ELF-1 (cell line): Measurements from ENCODE around the gene KITLG.
"Not testable (repeated sequence)": the region's sequence is repeated elsewhere in the genome, so short reads cannot be mapped to it uniquely, and the experiment has no call there.

Source experiments
- DNase-seq: peaks from one replicate; pipeline ENCODE4 v3.0.0-alpha.2; 2016; ENCODE audit warnings: low read depth, low spot score

KITLG gene

DNA sequence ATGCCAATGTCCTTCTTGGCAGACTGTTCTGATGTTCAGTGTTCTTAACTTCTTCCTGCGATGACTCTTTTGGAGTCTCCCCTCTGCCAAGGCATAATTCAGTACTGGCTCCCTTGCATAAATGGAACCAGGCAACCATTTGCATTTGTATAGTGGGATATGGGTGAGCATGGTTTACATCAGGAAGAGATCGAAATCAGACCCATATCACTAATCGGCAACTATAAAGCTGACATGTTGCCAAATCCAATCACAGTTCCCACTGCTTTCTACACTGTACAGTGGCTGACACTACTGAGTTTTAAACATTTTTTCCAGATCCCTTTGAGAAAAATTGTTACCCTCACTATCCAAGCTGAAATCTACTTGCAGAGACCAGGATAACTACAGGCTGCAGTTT lies 83.8 kb downstream of the KITLG start:
- no peak for DNase-seq

DNA sequence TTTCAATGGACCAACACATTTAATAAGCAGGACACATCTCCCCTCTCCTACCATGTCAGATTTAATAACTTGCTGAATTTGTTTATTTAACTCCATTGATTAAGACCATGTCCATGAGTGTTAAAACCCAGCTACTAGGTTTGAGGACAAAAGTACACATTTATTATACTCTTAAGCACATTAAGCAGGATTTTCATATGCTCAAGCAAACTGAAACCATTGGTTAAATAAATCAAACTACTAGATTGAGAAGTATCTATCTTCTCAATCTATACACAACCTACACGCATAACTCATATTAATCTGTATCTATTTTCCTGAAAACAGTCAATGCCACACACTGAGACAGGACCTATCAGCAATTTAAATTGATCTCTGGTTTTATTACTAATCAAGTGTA lies 85.2 kb downstream of the KITLG start:
- no peak for DNase-seq

DNA sequence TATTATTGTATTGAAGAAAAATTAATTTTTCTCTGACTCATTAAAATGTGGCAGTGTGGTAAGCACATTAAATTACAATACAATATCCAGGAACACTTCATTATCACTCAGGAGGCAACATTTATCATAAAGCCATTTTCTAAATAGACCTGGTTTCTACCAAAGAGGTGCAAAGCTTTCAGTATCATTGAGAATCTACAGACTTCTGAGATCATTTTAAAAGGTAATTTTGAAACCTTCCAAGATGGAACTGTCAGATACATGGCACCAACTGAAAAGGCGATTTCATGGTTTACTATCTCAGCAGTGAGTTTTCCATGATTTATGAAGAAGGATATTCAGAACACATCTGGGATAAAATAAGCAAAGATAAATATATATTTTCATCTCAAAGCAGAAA lies 85.8 kb downstream of the KITLG start:
- no peak for DNase-seq

DNA sequence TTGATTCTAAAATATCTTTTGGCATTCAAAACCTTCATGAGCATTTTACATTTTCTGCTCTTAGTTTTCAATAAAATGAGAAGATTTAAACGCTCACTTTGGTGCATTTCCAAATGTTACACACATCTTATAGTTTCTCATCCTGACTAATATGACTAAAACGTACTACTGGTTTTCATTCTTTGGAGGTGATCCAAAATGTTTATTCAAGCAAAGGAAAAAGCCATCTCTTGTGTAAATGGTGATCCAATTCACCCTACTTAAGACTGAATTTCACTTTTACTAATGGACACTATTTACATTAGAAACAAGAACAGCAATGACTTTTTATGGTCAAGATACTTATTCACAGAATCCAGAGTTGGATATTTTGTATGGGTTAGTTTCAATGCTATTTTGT lies 86.6 kb downstream of the KITLG start:
- DNase-seq: no peak

DNA sequence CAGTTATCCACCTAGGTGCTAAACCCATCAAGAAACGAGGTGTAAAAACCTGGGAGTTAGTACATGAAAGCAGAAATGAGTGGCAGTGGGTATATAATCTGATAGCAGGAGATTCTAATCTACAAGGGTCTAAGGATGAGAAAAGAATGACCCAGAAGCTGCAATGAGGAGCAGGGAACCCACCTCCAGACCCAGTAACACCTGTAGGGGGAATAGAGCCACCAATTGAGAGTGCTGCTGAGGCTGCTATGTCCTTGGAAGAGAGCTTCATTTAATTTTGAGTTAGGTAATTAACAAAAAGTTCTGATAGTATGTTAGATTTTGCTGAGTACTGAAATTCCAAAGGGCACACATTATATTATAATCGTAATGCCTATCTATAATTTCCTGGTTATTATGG lies 89.8 kb downstream of the KITLG start:
- DNase-seq: no peak

DNA sequence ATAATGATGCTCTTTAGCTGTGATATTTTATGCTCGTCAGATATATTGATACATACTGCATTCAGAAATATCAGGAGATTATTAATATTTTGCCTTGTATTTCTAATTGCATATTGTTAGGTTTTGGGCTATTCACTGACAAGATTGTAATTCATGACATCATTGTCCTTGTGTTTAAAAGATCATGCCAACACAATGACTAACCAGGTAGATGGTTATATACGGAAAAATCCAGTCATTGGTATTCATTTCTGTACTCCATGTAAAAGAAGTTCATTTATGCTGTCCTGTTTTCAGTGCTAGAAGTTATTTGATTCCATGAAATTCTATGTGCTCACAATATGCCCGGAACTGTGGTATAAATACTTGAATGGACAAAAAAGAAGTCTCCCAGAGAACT lies 107.5 kb downstream of the KITLG start:
- DNase-seq: no peak

DNA sequence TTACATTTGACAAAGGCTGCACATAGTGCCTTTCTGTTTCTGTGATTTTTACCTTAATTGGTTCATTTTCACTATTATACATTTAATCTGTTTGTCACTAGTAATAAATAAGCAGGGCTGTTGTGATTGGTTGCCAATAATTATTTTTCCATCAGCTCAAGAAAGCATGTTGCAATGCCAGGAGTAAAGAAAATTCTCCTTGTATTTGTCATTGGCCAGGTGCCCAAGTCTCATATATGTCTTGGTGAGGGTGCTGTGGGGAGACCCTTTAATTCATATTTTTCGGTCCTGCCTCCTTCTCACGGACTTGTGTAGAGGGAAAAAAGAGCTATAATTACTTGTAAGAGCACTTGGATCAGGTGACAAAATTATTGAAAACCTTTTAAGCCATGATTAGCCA lies 108.0 kb downstream of the KITLG start:
- no peak for DNase-seq

DNA sequence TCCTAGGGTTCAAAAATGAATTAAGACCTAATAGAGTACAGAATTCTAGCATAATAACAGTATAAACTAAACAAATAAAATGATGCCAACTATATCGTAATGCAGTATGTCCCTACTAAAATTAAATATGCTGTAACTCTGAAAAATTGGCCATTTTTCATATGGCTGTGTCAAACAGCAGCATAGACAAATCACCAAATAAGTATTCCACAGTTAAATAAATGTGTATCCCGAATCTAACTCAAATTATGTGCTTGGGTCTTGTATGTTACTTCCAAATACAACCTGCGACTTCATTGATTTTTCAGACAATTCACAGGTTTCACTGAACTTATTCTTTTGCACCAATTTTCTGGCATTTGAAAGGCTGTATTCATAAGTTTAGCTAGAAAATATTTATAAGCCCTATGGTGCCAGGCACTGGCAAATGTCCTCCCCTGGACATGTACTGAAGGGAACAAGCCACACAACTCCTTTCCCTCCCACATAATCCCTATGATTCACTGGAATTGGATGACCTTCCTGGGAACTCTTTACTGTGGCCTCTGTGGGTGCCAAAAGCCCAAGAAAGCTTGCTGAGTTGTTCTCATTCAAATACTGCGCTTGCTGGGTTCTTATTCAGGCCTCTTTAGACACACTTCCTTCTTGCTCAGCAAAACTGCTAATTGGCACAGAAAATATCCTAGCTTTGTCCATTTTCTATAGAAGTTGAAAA lies 108.8 kb downstream of the KITLG start:
- no peak for DNase-seq

DNA sequence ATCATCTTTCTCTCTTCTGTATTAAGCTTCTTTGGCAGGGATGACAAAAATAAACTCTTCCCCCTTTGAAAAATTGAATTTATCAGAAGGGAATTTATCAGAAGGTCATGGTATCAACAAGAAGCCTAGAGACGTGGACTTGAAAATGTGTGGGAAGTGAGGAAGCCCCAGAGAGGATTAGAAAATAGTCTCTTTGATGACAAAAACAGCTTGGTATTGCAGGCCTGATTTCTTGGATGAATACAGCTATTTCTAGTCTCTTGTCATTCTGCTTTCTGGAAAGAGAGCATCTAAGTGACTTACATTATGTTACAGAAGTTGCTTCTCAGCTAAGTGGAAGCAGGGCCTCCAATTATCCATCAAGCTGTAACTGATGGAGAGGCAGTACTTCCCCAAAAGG lies 111.1 kb downstream of the KITLG start:
- DNase-seq: no peak

DNA sequence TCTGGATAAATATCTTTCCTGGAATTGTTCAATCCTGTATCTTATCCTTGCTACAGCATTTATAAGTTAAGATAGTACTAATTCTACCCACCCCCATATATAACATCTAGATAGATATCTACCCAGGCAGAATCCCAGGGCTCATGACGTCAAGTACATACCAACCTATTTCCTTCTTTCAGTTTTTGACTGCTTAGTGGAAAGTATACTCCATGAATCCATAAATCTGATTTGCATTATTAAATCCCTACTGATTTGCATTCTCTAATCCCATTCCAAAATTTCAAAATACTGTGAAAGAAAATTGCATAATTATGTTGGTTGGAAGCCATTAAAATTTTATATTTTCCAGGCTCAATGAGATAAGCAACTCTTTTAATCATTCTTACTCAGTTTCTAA lies 111.7 kb downstream of the KITLG start:
- DNase-seq: no peak

DNA sequence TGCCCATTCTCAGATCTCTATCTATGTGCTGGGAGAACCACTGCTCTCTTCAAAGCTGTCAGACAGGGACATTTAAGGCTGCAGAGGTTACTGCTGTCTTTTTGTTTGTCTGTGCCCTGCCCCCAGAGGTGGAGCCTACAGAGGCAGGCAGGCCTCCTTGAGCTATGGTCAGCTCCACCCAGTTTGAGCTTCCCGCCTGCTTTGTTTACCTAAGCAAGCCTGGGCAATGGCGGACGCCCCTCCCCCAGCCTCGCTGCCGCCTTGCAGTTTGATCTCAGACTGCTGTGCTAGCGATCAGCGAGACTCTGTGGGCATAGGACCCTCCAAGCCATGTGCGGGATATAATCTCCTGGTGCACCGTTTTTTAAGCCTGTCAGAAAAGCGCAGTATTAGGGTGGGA lies 113.6 kb downstream of the KITLG start:
- not testable (repeated sequence) for DNase-seq

DNA sequence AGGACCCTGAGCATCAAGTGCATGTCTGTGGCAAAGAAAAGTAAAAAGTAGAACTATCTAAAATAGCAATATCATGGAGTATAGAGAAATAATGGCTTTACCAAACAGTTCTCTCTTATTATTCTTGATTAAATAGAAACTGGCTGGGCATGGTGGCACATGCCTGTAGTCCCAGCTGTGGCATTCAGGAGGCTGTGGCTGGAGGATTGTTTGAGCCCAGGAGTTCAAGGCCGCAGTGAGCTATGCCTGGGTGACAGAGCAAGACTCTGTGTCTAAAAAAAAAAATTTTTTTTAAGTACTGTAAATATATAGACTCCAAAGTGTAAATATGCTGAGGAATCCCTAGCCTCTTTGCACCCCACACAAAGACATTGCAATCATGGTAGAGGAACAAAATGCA lies 121.9 kb downstream of the KITLG start:
- no peak for DNase-seq

DNA sequence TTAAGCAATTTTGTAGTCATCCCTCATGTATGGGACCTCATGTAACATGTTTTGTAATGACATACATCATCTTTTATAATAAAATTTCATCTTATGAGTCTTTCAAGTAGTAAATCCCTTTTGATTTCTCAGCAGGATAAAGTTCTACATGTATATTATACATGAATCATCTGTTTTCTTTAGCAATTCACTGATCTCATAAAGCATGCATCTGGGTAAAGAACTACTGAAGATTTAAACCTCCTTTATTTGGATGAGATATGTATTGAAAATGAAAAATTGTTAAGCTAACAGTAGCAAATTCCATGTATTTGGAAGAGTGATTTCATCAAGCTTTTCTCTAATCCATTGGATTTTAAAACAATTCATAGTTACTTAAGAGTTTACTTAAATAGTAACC lies 126.9 kb downstream of the KITLG start:
- no peak for DNase-seq

DNA sequence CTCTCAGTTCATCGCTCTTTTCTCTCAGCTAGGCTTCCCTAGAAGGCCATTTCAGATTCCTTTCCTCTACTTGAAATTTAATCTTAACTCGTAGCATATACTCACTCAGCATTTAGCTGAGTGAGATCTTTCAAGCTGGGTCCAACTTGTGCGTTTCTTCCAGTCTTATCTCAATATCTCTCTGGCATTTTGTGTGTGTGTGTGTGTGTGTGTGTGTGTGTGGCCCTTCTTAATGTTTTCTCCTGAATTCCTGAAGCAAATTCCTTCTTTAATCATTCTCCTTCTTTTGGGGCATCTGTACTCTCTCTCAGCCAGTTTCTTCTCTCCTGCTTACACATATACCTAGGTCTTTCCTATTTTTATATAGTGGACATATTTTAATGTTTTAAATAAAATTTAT lies 129.1 kb downstream of the KITLG start:
- DNase-seq: peak; percentile 14

DNA sequence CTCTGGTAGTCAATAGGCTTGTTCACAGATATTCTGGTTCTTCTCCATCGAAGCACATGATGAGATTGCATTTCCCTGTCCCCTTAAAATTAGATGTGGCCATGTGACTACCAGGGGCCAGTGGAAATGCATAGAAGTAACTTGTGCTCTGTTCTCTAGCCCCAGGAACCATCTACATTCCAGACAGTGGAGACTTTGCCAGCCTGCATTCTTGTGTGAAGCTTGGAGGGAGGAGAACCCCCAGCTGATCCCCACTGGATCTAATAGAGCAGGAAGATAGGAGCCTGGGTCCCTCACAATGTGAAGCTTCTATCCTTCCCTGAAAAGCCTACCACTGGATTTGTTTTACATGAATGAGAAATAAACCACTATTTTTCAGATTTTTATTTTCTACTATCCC lies 130.1 kb downstream of the KITLG start:
- DNase-seq: peak; percentile 32

DNA sequence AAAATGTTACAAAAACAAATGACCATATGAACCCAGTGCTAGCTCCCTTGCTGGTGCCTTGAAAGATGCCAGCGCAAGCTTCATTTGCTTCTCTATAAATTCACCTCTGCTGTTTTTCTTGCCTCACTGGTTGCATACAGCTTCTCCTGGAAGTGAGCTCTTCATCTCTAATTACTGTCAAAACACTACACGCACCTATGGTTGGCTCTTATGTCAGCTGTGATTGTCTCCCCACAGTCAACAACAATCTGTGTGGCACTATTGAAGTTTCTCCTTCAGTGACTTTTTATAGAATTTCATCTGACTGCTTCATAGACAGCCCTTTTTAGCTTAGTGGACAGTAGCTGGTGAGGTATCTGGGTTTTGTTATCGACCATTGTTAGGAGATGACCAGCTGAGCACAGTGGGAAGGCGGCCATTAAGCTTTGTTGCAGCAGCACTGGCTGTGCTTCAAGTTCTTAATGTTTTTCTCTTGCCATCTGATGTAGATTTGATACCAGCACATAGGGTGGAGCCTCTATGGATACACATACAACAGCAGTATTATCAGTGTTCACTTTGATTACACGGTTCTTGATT lies 131.8 kb downstream of the KITLG start:
- DNase-seq: no peak

DNA sequence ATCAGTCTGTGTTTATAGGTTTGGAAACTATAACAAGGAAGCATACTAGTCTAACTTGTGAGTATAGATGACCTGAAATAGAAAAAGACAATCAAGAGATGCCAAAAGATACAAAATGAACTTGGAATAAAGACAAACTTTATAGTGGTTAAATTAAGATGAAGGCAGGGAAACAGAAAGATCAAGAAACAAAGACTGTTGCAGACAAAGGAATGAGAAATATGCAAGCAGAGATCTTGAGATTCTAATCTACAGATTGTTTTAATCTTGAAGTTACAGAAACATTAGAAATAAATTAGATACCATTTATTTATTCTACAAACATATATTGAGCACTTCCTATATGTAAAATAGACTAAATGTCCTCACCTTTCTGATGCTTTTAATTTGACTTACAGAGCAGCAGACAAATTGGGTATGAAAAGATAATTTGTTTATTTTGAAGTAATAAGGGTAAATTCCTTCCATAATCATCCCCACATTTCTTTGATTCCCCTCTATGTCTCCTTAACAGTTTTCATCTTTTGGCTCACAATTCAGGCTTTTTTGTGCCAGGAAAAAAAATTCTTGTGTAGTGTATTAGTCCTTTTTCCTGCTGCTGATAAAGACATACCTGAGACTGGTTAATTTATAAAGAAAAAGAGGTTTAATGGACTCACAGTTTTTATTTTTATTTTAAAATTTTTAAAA lies 134.4 kb downstream of the KITLG start:
- DNase-seq: no peak

DNA sequence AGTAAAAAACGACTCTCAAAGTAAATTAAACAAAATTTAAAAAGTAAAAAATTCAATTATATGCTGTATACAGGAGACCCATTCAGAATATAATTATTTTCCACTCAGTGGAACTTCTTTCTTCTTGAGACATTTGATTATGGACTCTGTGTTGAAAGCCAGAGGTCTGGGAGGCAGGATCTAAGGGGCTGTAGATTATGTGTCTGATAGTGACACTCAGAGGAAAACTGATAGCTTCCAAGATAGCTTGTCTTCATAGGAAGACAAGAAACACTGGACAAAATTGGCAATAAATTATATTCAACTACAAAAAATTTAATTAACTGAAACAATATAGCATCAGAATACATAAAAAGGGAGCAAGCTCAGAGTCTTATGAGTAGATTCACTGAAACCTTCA lies 135.8 kb downstream of the KITLG start:
- DNase-seq: no peak
